PC-3 (cell line): ENCODE results near the gene TRIOBP.

Experiments
- CTCF ChIP-seq: fragments of 300-600 bp; sonication (generic); conservative IDR thresholded peaks from 2 replicates; pipeline ENCODE4 v1.5.1; 2017; ENCODE audit warnings: antibody characterized with exemption, low read depth, mild to moderate bottlenecking, low read length
- EZH2 ChIP-seq: fragments of 300-600 bp; sonication (generic); IDR thresholded peaks from one replicate; pipeline ENCODE4 v1.6.1; 2017; ENCODE audit warnings: antibody characterized with exemption, mild to moderate bottlenecking, low read length; ENCODE audit not compliant: unreplicated experiment
- EZH2phosphoT487 ChIP-seq: fragments of 300-600 bp; sonication (generic); IDR thresholded peaks from 2 replicates; pipeline ENCODE4 v1.6.1; 2018; ENCODE audit warnings: mild to moderate bottlenecking, antibody characterized with exemption, low read length, borderline replicate concordance

GRCh38 chr22:37764622-37765021, 67.8 kb downstream of the TRIOBP start:
- TF ChIP-seq CTCF, result no peak
- no peak for TF ChIP-seq EZH2
- TF ChIP-seq EZH2phosphoT487, result no peak
